ENCODE measurements around the gene MED17.
"Not testable (repeated sequence)": the region's sequence is repeated elsewhere in the genome, so short reads cannot be mapped to it uniquely, and the experiment has no call there.

MED17 gene

DNA sequence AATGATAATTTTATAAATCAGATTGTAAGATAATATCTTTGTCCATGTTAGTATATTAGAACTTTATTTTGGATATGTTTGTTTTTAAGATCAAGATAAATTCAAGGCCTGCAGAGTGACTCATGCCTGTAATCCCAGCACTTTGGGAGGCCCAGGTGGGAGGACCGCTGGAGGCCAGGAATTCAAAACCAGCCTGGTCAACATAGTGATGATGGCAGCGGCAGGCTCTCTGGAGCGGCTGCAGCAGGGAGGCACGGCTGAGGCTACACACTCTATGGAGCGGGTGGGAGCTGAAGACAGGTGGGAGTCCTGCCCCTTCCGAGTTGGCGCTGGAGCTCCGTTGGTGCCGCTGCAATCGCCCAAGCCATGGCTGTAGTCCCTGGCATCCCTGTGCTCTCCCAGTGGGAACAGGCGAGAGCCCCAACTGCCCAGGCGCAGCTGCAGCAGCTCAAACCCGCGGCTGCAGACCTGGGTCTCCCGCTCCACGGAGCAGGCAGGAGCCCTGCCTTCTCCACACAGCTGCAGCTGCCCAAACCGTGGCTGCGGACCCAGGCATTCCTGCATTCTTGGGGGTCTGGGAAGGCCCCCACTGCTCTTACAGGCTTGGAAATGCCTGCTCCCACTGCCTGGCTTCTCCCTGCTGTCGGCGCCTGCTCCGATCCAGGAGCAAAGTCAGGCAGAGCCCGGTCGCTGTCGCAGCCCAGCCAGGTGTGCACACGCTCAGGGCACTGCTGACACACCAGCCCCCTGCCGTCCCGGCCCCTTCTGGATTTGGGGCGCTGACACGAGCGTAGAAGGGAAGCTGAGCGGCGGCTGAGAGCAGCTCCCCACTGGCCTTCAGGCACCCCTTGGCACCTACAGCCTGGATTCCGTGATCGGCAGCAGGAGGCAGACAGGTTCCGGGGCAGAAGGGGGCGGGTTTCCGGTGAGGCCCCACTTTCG is 25.9 kb upstream of the MED17 start:
- DNase-seq (ENCODE audit: low read depth in 2 of 2): no peak

DNA sequence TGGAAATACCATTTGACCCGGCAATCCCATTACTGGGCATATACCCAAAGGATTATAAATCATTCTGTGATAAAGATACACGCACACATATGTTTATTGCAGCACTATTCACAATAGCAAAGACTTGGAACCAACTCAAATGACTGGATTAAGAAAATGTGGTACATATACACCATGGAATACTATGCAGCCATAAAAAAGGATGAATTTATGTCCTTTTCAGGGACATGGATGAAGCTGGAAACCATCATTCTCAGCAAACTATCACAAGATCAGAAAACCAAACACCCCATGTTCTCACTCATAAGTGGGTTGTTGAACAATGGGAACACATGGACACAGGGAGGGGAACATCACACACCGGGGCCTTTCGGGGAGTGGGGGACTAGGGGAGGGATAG is 25.0 kb upstream of the MED17 start:
- DNase-seq (ENCODE audit: low read depth in 2 of 2): not testable (repeated sequence)

DNA sequence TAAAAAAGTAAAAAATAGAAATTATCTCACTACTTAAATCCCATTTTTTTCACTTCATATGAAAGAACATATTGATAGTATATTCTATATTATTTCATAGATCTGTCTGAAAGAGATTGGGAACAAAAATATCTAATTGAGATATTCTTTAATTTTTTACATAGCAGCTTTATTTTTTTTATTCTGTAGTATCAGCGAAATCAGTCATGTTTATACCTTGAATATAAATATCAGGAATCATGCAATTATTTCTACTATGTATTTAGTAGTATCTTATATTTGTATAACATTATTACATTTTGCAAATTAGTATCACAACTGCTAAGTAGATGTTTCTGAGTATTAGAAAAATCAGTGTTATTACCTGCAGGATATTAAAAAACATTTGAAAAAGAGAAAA is 22.2 kb upstream of the MED17 start:
- DNase-seq (ENCODE audit: low read depth in 2 of 2): no peak

DNA sequence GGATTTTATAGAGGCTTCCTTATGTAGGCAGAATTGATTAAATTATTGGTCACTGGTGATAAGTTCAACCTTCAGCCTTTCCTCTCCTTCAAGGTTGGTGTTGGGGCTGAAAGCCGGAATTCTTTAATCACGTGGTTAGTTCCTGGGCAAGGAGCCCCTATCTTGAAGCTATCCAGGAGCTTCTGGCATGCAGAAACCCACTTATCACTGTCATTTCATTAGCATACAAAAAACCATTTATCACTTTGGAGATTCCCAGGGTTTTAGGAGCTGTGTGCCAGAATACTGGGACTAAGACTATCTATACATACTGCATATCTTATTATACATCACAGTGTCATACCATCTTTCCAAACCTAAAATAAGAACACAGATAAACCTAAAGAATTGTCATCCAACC is 18.5 kb upstream of the MED17 start:
- DNase-seq (ENCODE audit: low read depth in 2 of 2): no peak

DNA sequence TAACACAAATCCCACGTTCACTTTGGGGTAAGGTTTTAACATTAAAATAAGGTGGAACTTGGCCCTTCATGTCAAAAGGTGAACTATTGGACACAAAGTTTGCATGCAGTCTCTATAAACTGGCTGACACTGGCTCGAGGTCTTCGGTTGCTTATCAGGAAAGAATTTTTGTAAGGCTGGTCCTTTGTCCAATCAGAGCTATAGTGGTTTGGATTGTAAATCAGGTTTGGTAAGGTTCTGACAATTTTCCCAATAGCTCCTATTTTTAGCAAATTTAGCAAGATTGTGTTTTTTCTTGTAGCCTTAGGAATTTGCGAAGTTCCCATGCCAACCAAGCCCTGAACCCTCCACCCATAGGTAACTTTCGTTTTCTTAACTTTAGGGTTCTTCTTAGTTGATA is 17.6 kb upstream of the MED17 start:
- no peak for DNase-seq (ENCODE audit: low read depth in 2 of 2)

DNA sequence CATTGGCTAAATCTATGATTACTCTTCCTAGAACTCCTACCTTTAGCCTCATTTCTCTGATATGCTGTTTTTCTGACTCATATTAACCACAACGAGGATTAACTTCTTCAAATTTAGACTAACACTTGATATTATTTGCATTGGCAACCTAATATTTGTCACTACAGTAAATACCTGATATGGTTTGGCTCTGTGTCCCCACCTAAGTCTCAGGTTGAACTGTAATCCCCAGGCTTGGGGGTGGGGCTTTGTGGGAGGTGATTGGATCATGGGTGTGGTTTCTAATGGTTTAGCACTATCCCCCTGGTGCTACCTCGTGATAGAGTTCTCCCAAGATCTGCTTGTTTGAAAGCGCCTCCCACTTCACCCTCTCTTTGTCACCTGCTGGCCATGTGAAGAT is 17.1 kb upstream of the MED17 start:
- no peak for DNase-seq (ENCODE audit: low read depth in 2 of 2)

DNA sequence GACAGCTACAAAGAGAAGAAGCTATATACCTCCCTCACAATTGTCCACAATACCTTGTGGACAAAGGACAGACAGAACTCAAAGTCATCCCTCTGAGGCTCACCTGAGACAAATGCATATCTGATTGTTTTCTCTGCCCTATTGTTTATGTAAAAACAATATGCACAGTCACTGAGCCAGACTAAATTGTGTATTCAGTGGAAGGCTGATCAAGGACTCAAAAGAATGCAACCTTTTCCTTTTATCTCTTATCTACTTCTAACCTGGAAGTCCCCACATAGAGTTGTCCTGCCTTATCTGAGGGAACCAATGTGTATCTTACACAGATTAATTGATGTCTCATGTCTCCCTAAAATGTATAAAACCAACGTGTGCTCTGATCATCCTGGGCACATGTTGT is 13.9 kb upstream of the MED17 start:
- no peak for DNase-seq (ENCODE audit: low read depth in 2 of 2)

DNA sequence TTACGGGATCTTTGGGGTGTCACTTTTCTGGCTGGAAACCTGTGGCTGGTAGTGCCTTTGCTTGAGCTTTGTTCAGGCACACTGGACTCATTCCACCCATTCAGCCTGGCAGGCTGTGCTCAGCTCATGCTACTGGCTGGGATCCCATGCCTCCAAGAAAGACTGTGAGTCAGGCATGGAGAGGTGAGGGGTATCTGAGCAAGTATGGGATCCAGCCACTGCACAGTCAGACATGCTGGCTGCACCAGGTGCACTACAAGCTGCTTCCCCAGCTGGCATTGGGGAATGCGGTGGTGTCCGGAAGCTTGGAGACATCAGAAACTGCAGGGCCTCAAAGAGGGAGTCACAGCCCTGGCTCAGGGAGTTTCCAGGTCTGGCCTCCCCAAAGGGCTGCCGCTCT is 12.0 kb upstream of the MED17 start:
- no peak for DNase-seq (ENCODE audit: low read depth in 2 of 2)

DNA sequence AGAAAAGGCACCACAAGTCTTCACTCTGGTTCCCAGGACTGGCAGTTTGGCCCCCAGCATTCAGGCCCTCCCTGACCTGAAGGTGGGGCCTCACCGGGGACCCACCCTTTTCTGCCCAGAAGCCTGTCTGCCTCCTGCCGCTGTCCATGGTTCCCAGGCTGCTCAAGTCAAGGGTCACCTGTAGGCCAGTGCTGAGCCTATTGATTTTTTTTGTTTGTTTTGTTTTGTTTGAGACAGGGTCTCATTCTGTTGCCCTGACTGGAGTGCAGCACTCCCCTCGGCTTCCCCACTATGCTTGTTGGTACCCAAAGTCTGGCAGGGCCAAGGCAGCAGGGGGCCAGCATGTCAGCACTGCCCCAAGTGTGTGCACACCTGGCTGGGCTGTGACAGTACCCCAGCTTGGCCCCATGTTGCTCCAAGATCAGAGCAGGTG is 11.0 kb upstream of the MED17 start:
- no peak for DNase-seq (ENCODE audit: low read depth in 2 of 2)

DNA sequence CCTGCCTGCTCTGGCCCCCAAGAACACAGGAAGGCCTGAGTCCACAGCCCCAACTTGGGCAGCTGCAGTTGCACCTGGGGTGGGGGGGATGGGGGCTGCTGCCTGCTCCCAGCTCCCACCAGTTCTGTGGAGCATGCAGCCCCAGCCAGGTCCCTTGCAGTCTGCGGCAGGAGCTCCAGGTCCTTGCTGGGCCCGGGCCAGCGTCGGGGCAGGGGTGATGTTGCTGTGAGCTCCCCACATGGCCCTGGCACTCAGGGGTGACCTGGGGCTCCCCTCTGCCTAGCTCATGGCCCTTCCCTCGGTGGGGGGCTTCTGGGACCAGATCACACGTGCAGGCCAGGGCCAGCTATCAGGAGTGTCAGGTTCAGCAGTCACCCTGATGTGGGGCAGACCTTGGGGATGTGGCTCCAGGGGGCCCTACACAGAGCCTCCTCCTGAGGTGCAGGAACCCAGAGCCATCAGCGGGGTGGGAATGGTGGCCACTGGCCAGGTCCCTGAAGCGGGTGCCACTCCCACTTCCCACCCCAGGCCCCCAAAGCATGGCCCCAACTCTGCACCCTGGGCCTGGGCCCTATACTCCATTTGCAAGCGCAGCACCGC is 10.4 kb upstream of the MED17 start:
- no peak for DNase-seq (ENCODE audit: low read depth in 2 of 2)

DNA sequence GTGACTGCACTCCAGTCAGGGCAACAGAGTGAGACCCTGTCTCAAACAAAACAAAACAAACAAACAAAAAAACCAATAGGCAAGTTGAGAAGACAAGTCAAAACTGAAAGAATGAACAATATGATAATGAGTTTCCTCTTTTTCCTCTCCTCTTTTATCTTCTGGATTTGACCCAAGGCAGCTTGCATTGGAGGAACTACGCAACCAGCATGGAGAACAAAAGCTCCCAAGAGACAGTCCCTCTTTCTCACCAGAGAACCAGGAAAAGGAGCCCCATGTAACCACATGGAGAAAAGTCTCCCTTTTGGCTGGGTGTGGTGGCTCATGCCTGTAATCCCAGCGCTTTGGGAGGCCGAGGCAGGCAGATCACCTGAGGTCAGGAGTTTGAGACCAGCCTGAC is 9.5 kb upstream of the MED17 start:
- DNase-seq (ENCODE audit: low read depth in 2 of 2): not testable (repeated sequence)

DNA sequence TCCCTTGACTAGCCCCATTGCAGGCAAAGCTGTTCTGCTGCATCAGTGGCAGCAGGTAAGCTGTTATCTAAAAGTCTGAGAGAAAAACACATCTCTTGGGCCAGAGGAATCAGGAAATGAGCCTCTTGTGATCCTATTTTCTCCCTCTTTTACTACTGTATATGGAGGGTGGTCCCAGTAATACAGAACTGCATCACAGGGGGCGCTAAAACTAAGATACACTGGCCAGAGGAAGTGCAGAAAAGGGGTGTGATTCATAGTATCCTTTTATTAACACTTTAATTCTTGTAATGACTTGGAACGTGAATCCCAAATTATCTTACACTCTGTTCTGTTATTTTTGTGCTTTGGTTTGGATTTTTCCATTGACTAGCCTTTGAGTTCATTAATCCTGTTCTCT is 8.8 kb upstream of the MED17 start:
- no peak for DNase-seq (ENCODE audit: low read depth in 2 of 2)

DNA sequence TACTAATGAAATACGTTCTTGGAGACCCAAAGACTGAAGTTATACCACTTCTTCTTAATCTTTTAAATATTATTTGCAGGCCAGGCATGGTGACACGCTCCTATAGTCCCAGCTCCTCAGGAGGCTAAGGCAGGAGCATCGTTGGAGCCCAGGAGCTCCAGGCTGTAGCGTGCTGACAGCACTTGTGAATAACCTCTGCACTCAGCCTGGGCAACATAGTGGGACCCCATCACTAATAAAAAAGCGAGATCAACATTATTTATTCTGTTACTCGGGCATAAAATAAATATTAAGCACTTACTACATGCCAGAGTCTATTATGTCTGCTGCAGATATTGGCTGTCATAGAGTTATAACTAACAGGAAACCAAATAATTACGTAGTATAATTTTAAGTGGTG is 720 bp upstream of the MED17 start:
- no peak for DNase-seq (ENCODE audit: low read depth in 2 of 2)

DNA sequence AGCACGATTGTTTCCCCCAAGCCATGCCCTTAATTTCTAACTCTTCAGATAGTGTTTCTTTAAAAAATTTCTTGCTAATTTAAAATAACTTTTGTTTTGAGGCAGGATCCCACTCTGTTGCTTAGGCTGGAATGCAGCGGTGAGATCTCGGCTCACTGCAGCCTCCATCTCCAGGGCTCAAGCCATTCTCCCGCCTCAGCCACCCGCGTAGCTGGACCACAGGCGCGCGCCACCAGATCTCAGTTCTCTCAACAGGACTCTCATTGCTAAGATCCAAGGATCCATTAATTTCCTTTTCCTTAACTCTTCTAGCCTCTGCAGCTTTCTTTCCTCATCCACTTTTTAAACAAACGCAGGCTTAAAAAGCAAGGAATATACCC is 327 bp upstream of the MED17 start:
- DNase-seq (ENCODE audit: low read depth in 2 of 2): no peak

DNA sequence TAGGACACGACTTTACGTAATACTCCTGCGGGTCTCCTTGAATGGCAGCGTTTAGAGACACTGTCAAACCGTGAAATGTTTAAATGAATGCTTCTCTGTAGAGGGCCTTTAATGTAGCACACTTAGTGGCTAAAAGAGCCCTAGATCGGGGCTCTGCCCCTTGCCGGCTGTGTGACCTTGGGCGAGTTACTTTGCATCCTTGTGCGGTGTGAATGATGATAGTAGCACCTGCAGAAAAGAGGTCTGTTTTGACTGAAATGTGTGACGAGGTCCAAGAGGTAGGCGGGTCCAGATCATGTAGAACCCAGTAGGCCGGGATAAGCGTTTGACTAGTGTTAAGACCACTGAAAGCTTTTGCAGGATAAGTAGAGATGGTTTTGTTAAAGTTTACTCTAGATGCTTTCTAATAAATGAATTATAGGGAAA is 866 bp downstream of the MED17 start:
- no peak for DNase-seq (ENCODE audit: low read depth in 2 of 2)

DNA sequence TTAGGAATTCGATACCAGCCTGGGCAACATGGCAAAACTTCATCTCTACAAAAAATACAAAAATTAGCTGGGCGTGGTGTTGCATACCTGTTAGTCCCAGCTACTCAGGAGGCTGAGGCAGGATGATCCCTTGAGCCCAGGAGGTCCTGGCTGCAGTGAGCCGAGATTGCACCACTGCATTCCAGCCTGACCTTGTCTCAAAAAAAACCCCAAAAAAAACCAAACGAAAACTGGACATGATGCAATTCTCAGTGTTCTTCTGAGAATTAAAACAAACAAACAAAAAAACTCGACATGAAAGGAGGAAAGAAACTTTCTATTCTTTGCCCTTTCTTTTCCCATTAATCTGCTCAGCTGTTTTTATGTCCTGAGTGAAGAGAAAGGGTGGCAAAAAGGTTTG is 7.4 kb downstream of the MED17 start:
- DNase-seq (ENCODE audit: low read depth in 2 of 2): no peak

DNA sequence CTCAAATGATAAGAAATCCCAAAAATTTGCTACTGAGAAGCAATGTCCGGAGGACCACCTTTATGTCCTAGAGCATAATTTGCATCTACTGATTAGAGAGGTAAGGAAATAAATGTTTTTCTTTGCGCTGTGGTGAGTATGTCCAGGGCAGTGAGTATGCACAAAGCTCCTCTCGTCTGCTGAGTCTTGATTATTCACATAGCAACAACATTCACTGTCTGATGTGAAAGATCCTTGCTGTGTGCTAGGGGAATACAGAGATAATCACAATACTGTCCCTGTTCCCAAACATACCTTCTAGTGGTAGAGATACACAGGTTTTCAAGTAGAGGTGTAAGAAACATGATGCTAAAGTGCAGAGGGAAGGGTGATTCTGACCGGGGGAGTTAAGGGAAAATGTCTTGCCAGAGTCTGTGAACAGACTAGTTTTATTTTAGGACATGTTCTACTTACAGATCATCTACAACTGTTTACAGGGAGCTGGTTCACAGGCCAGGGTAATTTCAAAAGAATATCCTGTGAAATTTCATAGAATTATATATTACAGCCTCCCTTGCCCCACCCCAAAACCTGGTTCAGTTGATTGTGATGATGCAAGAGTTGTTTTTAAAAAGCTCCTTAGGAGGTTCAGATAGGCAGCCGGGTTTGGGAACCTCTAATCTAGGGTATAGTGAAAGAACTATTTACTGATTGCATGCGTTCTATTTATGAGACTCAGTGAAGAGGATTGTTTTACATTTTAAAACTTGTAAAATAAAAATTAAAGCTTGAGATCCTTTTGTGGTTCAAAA is 12.6 kb downstream of the MED17 start:
- no peak for DNase-seq (ENCODE audit: low read depth in 2 of 2)

DNA sequence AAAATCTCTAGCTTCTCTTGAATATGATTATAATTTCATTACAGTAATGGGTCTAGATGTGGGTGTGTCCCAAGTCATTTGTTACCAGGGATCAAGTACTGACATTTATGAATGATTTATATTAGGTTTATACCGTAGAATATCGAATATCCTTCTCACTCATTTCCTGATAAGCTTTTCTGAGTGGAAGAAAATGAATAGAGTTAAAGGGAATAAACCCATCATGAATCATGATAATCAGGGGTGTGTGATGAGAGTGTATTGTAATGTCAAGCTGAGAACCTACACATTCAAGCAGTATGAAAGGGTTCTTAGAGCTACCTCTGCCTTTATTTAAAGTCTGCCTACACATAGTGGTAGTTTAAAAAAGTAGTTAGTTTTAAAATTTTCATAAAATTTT is 17.3 kb downstream of the MED17 start:
- DNase-seq (ENCODE audit: low read depth in 2 of 2): no peak

DNA sequence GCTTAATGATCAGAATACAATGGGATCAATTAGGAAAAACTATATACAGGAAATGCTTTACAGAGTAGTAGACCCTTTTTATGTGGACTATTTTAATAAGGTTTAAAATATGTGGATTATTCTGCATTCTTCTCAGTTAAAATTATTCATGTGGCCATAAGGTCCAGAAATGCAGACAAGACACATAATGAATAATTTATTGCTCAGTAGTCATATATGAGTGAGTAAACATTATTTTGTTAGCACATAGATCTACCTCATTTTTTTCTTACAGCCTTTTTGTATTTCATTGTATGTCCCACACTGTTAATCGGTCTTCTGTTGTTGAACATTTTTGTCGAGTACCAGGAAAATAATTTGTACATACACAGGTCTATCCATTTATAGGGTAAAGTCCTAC is 20.8 kb downstream of the MED17 start:
- no peak for DNase-seq (ENCODE audit: low read depth in 2 of 2)

DNA sequence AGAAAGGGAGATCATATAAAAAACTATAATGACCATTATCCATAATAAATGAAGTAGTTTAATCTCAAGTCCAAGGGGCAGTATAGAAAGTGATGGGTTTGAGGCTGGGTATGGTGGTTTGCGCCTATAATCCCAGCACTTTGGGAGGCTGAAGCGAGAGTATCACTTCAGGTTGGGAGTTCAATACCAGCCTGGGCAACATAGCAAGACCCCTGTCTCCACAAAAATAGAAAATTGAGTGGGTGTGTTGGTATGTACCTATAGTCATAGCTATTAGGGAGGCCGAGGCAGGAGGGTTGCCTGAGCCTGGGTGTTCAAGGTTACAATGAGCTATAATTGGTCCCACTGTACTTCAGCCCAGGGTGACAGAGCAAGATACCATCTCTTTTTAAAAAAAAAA is 23.9 kb downstream of the MED17 start:
- no peak for DNase-seq (ENCODE audit: low read depth in 2 of 2)

DNA sequence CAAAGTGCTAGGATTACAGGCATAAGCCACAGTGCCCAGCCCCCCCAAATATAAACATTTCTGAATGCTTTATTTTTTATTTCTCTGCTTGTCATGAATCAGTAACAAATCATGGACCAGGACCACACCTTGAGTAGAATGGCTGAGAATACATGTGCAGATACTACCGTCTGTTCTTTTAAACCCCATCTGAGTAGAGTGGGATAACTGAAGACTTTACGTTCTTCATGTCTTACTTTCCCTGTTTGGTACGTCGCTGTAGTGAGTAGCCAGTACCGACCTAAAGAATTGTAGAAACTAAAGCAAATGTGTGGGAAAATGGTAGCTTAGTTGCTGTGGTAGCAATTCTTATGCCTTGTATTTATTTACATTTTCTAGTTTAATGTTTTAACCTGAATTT is 29.9 kb downstream of the MED17 start:
- no peak for DNase-seq (ENCODE audit: low read depth in 2 of 2)

DNA sequence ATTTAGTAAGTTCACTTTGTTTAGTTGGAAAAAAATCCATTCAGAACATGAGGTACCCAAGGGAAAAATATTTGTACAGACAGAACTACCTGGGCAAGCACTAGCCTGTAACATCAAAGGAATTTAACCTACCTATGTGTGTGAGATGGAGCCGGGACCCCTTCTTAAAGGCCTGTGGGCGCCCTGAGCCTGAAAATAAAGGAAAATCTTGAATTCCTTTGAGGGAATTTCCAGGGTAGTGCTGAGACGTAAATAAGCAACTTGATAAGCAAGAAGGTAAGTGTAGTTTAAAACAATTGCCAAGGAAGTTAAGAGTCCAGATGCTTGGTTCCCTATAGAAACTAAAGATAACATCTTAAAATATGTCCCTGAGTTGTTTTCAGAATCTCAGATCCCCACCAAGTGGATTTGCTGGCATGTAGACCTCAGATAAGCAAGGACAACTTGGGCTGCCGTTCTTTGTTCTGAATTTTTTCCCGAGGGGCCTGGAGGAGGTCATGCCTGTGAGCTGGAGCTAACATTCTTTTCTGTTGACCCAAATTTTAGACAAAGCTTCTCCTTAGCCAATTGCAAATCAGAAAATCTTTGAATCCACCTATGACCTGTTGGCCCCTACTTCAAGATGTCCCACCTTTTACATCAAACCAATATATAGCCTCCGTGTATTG is 31.0 kb downstream of the MED17 start:
- DNase-seq (ENCODE audit: low read depth in 2 of 2): no peak

Measured in activated CD8-positive, alpha-beta memory T cell treated with anti-CD3 and anti-CD28 coated beads for 4 hours (primary cell).